RCC 7860 (cell line): Measurements from ENCODE around the gene CD8B2.
"Not testable (repeated sequence)": the region's sequence is repeated elsewhere in the genome, so short reads cannot be mapped to it uniquely, and the experiment has no call there.

Experiments
- DNase-seq: peaks from one replicate; pipeline ENCODE4 v3.0.0-alpha.2; 2015; ENCODE audit warnings: low spot score
- FAIRE-seq: peaks from 2 replicates; lab custom pipeline; 2012; peaks lifted over from hg19 to GRCh38; lab: Jason Lieb, UNC

Gene CD8B2

GRCh38 chr2:106486551-106487385 is at the start of gene CD8B2:
CD8B2 (plus strand) TSS chr2:106487364; CDS start chr2:106487427, 63 bp downstream.
- DNase-seq, FAIRE-seq: not testable (repeated sequence)

- not testable (repeated sequence) for DNase-seq, FAIRE-seq
These were observed 25.3 kb upstream of the CD8B2 start for GRCh38 chr2:106461882-106462281.

GRCh38 chr2:106467516-106467915 is 19.6 kb upstream of the CD8B2 start:
- not testable (repeated sequence) for DNase-seq, FAIRE-seq

GRCh38 chr2:106468107-106468506 is 19.1 kb upstream of the CD8B2 start, which contains the start of gene RGPD3:
RGPD3 (minus strand) TSS chr2:106468413; CDS start chr2:106468288, 125 bp downstream.
- not testable (repeated sequence) for DNase-seq, FAIRE-seq

- peak; percentile 44 for FAIRE-seq
- not testable (repeated sequence) for DNase-seq
These were observed 16.5 kb upstream of the CD8B2 start for GRCh38 chr2:106470658-106471057.

- DNase-seq, FAIRE-seq: not testable (repeated sequence)
These were observed 9.5 kb upstream of the CD8B2 start for GRCh38 chr2:106477647-106478046.

GRCh38 chr2:106479563-106479962 is 7.6 kb upstream of the CD8B2 start:
- not testable (repeated sequence) for FAIRE-seq

GRCh38 chr2:106487386-106488191 is 425 bp downstream of the CD8B2 start:
- not testable (repeated sequence) for DNase-seq, FAIRE-seq

More at GRCh38 chr2:106479563-106479962, 7.6 kb upstream of the CD8B2 start:
- not testable (repeated sequence) for DNase-seq

- not testable (repeated sequence) for DNase-seq, FAIRE-seq
These were observed 2.5 kb downstream of the CD8B2 start for GRCh38 chr2:106489701-106490100.

GRCh38 chr2:106492399-106492798 is 5.2 kb downstream of the CD8B2 start:
- not testable (repeated sequence) for DNase-seq, FAIRE-seq

- not testable (repeated sequence) for FAIRE-seq, DNase-seq
These were observed 5.7 kb downstream of the CD8B2 start for GRCh38 chr2:106492913-106493312.

- not testable (repeated sequence) for DNase-seq, FAIRE-seq
These were observed 11.4 kb downstream of the CD8B2 start for GRCh38 chr2:106498549-106498948.

- not testable (repeated sequence) for DNase-seq, FAIRE-seq
These were observed 13.2 kb downstream of the CD8B2 start for GRCh38 chr2:106500350-106500749.

GRCh38 chr2:106502351-106502750 is 15.2 kb downstream of the CD8B2 start:
- DNase-seq, FAIRE-seq: not testable (repeated sequence)

GRCh38 chr2:106504192-106504591 is 17.0 kb downstream of the CD8B2 start:
- FAIRE-seq, DNase-seq: not testable (repeated sequence)

GRCh38 chr2:106504787-106505186 is 17.6 kb downstream of the CD8B2 start:
- FAIRE-seq, DNase-seq: not testable (repeated sequence)

- not testable (repeated sequence) for DNase-seq, FAIRE-seq
These were observed 19.0 kb downstream of the CD8B2 start for GRCh38 chr2:106506002-106506687.

- not testable (repeated sequence) for DNase-seq, FAIRE-seq
These were observed 21.7 kb downstream of the CD8B2 start for GRCh38 chr2:106508660-106509373.

- not testable (repeated sequence) for DNase-seq, FAIRE-seq
These were observed 22.2 kb downstream of the CD8B2 start for GRCh38 chr2:106509374-106509770.

GRCh38 chr2:106510791-106511190 is 23.6 kb downstream of the CD8B2 start:
- DNase-seq, result not testable (repeated sequence)
- FAIRE-seq, result peak; percentile 4
